Karpas-422 (cell line): ENCODE results near the gene FXYD2. TPM values are rescaled to one million over a fixed set of nuclear protein-coding genes. Genes with fewer than 3 reads are reported as not detected.
A peak's percentile ranks its signal among the peaks of the same experiment; 100 is the strongest.

Experiments used
- DNase-seq: peaks from one replicate; pipeline ENCODE4 v3.0.0-alpha.2; 2015
- H2AFZ ChIP-seq: fragments of 200-600 bp; sonication (generic); 2 replicates; pipeline ENCODE4 v1.6.1; 2014; ENCODE audit warnings: antibody characterized with exemption, low read length, mixed read lengths
- H3K27ac ChIP-seq: fragments of 200-600 bp; sonication (generic); 2 replicates; pipeline ENCODE4 v1.5.1; 2014; ENCODE audit warnings: mild to moderate bottlenecking, low read length, moderate library complexity
- H3K27me3 ChIP-seq: fragments of 200-600 bp; sonication (generic); 2 replicates; pipeline ENCODE4 v1.6.1; 2014; ENCODE audit warnings: low read length, mixed read lengths
- H3K36me3 ChIP-seq: fragments of 200-600 bp; sonication (generic); 2 replicates; pipeline ENCODE4 v1.6.1; 2014; ENCODE audit warnings: low read length, mixed read lengths; ENCODE audit not compliant: insufficient read depth
- H3K4me1 ChIP-seq: fragments of 200-600 bp; sonication (generic); 2 replicates; pipeline ENCODE4 v1.6.1; 2014; ENCODE audit warnings: mild to moderate bottlenecking, low read length, mixed read lengths
- H3K4me2 ChIP-seq: fragments of 200-600 bp; sonication (generic); 2 replicates; pipeline ENCODE4 v1.6.1; 2014; ENCODE audit warnings: low read length, low read depth, mild to moderate bottlenecking; ENCODE audit not compliant: poor library complexity, severe bottlenecking
- H3K4me3 ChIP-seq: fragments of 200-600 bp; sonication (generic); 2 replicates; pipeline ENCODE4 v1.5.1; 2014; ENCODE audit warnings: mild to moderate bottlenecking, antibody characterized with exemption, low read length, mixed read lengths
- H3K79me2 ChIP-seq: fragments of 200-600 bp; sonication (generic); 2 replicates; pipeline ENCODE4 v1.6.1; 2014; ENCODE audit warnings: mild to moderate bottlenecking, low read length, mixed read lengths
- H3K9ac ChIP-seq: fragments of 200-600 bp; sonication (generic); 2 replicates; pipeline ENCODE4 v1.6.0; 2014; ENCODE audit warnings: low read length
- H3K9me2 ChIP-seq: fragments of 200-600 bp; sonication (generic), shearing (Covaris generic); replicated peaks from 2 replicates; pipeline ENCODE4 v1.6.0; 2014; ENCODE audit warnings: mild to moderate bottlenecking, low read length, moderate library complexity; ENCODE audit not compliant: insufficient read depth
- H3K9me3 ChIP-seq: fragments of 300-700, 200-600 bp; sonication (generic); 2 replicates; pipeline ENCODE4 v1.6.1; 2014; ENCODE audit warnings: low read length, mixed read lengths
- H4K20me1 ChIP-seq: fragments of 200-600 bp; sonication (generic); 2 replicates; pipeline ENCODE4 v1.6.1; 2014; ENCODE audit warnings: mild to moderate bottlenecking, antibody characterized with exemption, low read length, low read depth; ENCODE audit not compliant: insufficient read depth
- total RNA-seq: library from RNA; depleted of rRNA; stranded (reverse); fragments of >200 nt; shearing (Covaris generic); gene quantifications from 2 replicates; pipeline ENCODE4 v1.2.3, GENCODE V29; 2014; ENCODE audit warnings: low replicate concordance

The FXYD2 gene
- total RNA-seq, 1 experiment from 2014 or later: 3.1 TPM

- H2AFZ ChIP-seq: no peak overlapping the region
- H3K4me3 ChIP-seq: no peak overlapping the region
These were observed 15.1 kb downstream of the FXYD2 start for GRCh38 chr11:117809236-117810055.

GRCh38 chr11:117808784-117809183 is 15.8 kb downstream of the FXYD2 start:
- no peaks in the 10 kb centered on the region for H3K36me3 ChIP-seq
- H3K9me3 ChIP-seq: no peaks in the 10 kb centered on the region
- no peak overlapping the region for H3K4me3 ChIP-seq
- no peak overlapping the region for H3K27ac ChIP-seq
- H3K4me2 ChIP-seq: no peak overlapping the region
- no peak overlapping the region for H2AFZ ChIP-seq
- no peaks in the 10 kb centered on the region for H3K4me1 ChIP-seq
- no peaks in the 10 kb centered on the region for H3K79me2 ChIP-seq
- no peak overlapping the region for H3K9ac ChIP-seq
- no peak for DNase-seq
- H3K9me2 ChIP-seq: no peaks in the 10 kb centered on the region
- H3K27me3 ChIP-seq: no peaks in the 10 kb centered on the region
- H4K20me1 ChIP-seq: no peaks in the 10 kb centered on the region

More at GRCh38 chr11:117809236-117810055, 15.1 kb downstream of the FXYD2 start:
- H3K9me3 ChIP-seq: no peaks in the 10 kb centered on the region
- no peaks in the 10 kb centered on the region for H3K36me3 ChIP-seq
- no peaks in the 10 kb centered on the region for H3K4me1 ChIP-seq
- H3K27me3 ChIP-seq: no peaks in the 10 kb centered on the region
- H3K9me2 ChIP-seq: no peaks in the 10 kb centered on the region
- no peak for DNase-seq
- no peaks in the 10 kb centered on the region for H3K79me2 ChIP-seq
- no peak overlapping the region for H3K9ac ChIP-seq
- no peak overlapping the region for H3K4me2 ChIP-seq
- no peaks in the 10 kb centered on the region for H4K20me1 ChIP-seq
- no peak overlapping the region for H3K27ac ChIP-seq

GRCh38 chr11:117807482-117808327 is 16.8 kb downstream of the FXYD2 start:
- Histone ChIP-seq H3K4me2 (no peak overlapping the region), H3K9me2 (no peaks in the 10 kb centered on the region)

GRCh38 chr11:117806846-117807245 is 17.7 kb downstream of the FXYD2 start:
- no peaks in the 10 kb centered on the region for H3K4me1 ChIP-seq
- no peak overlapping the region for H3K4me3 ChIP-seq
- H3K36me3 ChIP-seq: no peaks in the 10 kb centered on the region
- no peaks in the 10 kb centered on the region for H3K9me3 ChIP-seq
- H3K9me2 ChIP-seq: no peaks in the 10 kb centered on the region
- H3K27ac ChIP-seq: no peak overlapping the region
- DNase-seq: no peak
- no peak overlapping the region for H3K9ac ChIP-seq
- H3K4me2 ChIP-seq: no peak overlapping the region
- no peaks in the 10 kb centered on the region for H3K79me2 ChIP-seq
- H3K27me3 ChIP-seq: no peaks in the 10 kb centered on the region
- no peaks in the 10 kb centered on the region for H4K20me1 ChIP-seq
- H2AFZ ChIP-seq: no peak overlapping the region

More at GRCh38 chr11:117807482-117808327, 16.8 kb downstream of the FXYD2 start:
- no peaks in the 10 kb centered on the region for H4K20me1 ChIP-seq
- H3K4me1 ChIP-seq: no peaks in the 10 kb centered on the region
- H3K79me2 ChIP-seq: no peaks in the 10 kb centered on the region
- H3K27me3 ChIP-seq: no peaks in the 10 kb centered on the region
- H3K9ac ChIP-seq: no peak overlapping the region
- H3K9me3 ChIP-seq: no peaks in the 10 kb centered on the region
- H3K4me3 ChIP-seq: no peak overlapping the region
- no peak overlapping the region for H3K27ac ChIP-seq
- no peaks in the 10 kb centered on the region for H3K36me3 ChIP-seq
- DNase-seq: peak; percentile 76
- H2AFZ ChIP-seq: no peak overlapping the region

GRCh38 chr11:117805045-117805444 is 19.5 kb downstream of the FXYD2 start:
- no peak overlapping the region for H3K4me3 ChIP-seq
- no peaks in the 10 kb centered on the region for H3K27me3 ChIP-seq
- no peaks in the 10 kb centered on the region for H4K20me1 ChIP-seq
- H3K9me3 ChIP-seq: no peaks in the 10 kb centered on the region
- no peaks in the 10 kb centered on the region for H3K36me3 ChIP-seq
- no peak for DNase-seq
- H2AFZ ChIP-seq: no peak overlapping the region
- H3K79me2 ChIP-seq: no peaks in the 10 kb centered on the region
- H3K27ac ChIP-seq: no peak overlapping the region
- H3K9me2 ChIP-seq: no peaks in the 10 kb centered on the region
- H3K4me2 ChIP-seq: no peak overlapping the region
- H3K9ac ChIP-seq: no peak overlapping the region
- no peaks in the 10 kb centered on the region for H3K4me1 ChIP-seq

- H3K4me1 ChIP-seq: no peaks in the 10 kb centered on the region
- DNase-seq: no peak
- H4K20me1 ChIP-seq: no peaks in the 10 kb centered on the region
- no peak overlapping the region for H3K4me3 ChIP-seq
- no peak overlapping the region for H3K27ac ChIP-seq
- no peaks in the 10 kb centered on the region for H3K9me3 ChIP-seq
- no peaks in the 10 kb centered on the region for H3K79me2 ChIP-seq
- H3K9ac ChIP-seq: no peak overlapping the region
- H3K4me2 ChIP-seq: no peak overlapping the region
- H3K27me3 ChIP-seq: no peaks in the 10 kb centered on the region
- no peaks in the 10 kb centered on the region for H3K9me2 ChIP-seq
- no peak overlapping the region for H2AFZ ChIP-seq
- H3K36me3 ChIP-seq: no peaks in the 10 kb centered on the region
These were observed 20.6 kb downstream of the FXYD2 start for GRCh38 chr11:117803896-117804295.

GRCh38 chr11:117799634-117800033 is 24.9 kb downstream of the FXYD2 start:
- H3K36me3 ChIP-seq: no peaks in the 10 kb centered on the region
- no peaks in the 10 kb centered on the region for H3K79me2 ChIP-seq
- no peaks in the 10 kb centered on the region for H3K9me3 ChIP-seq
- no peak overlapping the region for H2AFZ ChIP-seq
- no peaks in the 10 kb centered on the region for H4K20me1 ChIP-seq
- no peaks in the 10 kb centered on the region for H3K4me1 ChIP-seq
- H3K9me2 ChIP-seq: no peaks in the 10 kb centered on the region
- no peak overlapping the region for H3K9ac ChIP-seq
- no peak overlapping the region for H3K4me2 ChIP-seq
- no peak overlapping the region for H3K4me3 ChIP-seq
- H3K27me3 ChIP-seq: no peaks in the 10 kb centered on the region
- DNase-seq: no peak
- no peak overlapping the region for H3K27ac ChIP-seq

GRCh38 chr11:117796872-117797529 is 27.5 kb downstream of the FXYD2 start, which contains the start of gene DSCAML1:
Gene DSCAML1 (minus strand): TSS chr11:117797216. CDS start chr11:117797079, 137 bp downstream.
- no peak within 1 kb of the TSS for H2AFZ ChIP-seq
- no peaks in the 10 kb centered on the region for H3K9me2 ChIP-seq
- no peaks in the 10 kb centered on the region for H4K20me1 ChIP-seq
- H3K4me1 ChIP-seq: peaks cover 10% of the 10 kb centered on the region
- no peak within 1 kb of the TSS for H3K4me3 ChIP-seq
- no peaks in the 10 kb centered on the region for H3K36me3 ChIP-seq
- H3K79me2 ChIP-seq: no peaks in the 10 kb centered on the region
- DNase-seq: no peak
- no peaks in the 10 kb centered on the region for H3K27me3 ChIP-seq
- no peak within 1 kb of the TSS for H3K27ac ChIP-seq
- no peaks in the 10 kb centered on the region for H3K9me3 ChIP-seq
- no peak within 1 kb of the TSS for H3K9ac ChIP-seq
- H3K4me2 ChIP-seq: no peak within 1 kb of the TSS
